ENCODE results near the gene ANXA11.
A peak's percentile ranks its signal among the peaks of the same experiment; 100 is the strongest.

ANXA11 gene

GRCh38 chr10:80171248-80171660 is 34.1 kb downstream of the ANXA11 start:
- TF ChIP-seq ZIC2 (tag by site-specific recombination; IDR thresholded peaks at IDR 0.05), result peak; percentile 77
- no peak for TF ChIP-seq PRDM4 (tag by site-specific recombination; IDR thresholded peaks at IDR 0.05)
- TF ChIP-seq ZNF670 (tag by site-specific recombination; IDR thresholded peaks at IDR 0.05; ENCODE audit: low read depth), result no peak
- ChIA-PET CTCF (interaction anchor here (0.6 kb wide), 1 partner anchor 59 kb away, joined by 3 read pairs; no protein-coding TSS in a partner anchor), POLR2A (no interaction called here)
- Histone ChIP-seq H3K27ac (ENCODE audit: extremely low read depth, low read depth, low read length) (no peak overlapping the region), H3K4me1 (ENCODE audit: control insufficient read depth, insufficient read depth, low read length) (no peaks in the 10 kb centered on the region), H3K9me3 (ENCODE audit: control insufficient read depth, insufficient read depth, low read depth, low read length) (no peaks in the 10 kb centered on the region), H3K36me3 (ENCODE audit: control insufficient read depth in 2 of 2, insufficient read depth in 1 of 2, low read length in 2 of 2) (peaks cover 0 to 44% of the 10 kb centered on the region in 2 experiments; a peak in 2 of 3 replicates), H3K4me3 (ENCODE audit: low read depth, low read length) (no peak overlapping the region)

DNA sequence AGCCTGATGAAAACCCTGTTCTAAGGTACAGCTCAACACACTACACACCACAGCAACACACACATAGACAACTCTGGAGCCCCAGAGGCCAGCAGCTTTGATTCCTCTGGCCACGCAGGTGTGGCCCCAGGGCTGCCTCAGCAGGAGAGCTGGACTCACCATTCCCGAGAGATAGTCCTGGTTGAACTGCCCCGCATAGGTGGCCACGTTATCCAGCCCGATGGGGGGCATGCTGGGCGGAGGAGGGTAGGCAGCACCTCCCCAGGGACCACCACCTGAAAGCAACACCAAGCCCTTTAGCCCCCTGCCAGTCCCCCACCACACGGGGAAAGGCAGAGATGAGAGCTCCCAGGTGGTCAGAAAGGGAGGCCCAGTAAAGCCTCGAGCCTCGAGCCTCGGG is 34.7 kb downstream of the ANXA11 start:
- TF ChIP-seq ZIC2 (tag by site-specific recombination; IDR thresholded peaks at IDR 0.05), result 0 out of 2 replicates have a peak, but pooled peaks have one; percentile 4
- no peak for TF ChIP-seq ZNF391 (tag by site-specific recombination; IDR thresholded peaks at IDR 0.05; ENCODE audit: borderline replicate concordance, low read depth)
- H3K4me1 ChIP-seq (ENCODE audit: control insufficient read depth, insufficient read depth, low read length), result no peaks in the 10 kb centered on the region
- no peak overlapping the region for H3K4me3 ChIP-seq (ENCODE audit: low read depth, low read length)
- no peaks in the 10 kb centered on the region for H3K9me3 ChIP-seq (ENCODE audit: control insufficient read depth, insufficient read depth, low read depth, low read length)
- no peak overlapping the region for H3K27ac ChIP-seq (ENCODE audit: extremely low read depth, low read depth, low read length)
- POLR2A ChIA-PET, result no interaction called here
- H3K36me3 ChIP-seq (ENCODE audit: control insufficient read depth in 2 of 2, insufficient read depth in 1 of 2, low read length in 2 of 2), result peaks cover 0 to 50% of the 10 kb centered on the region in 2 experiments; a peak in 2 of 3 replicates
- CTCF ChIA-PET, result no interaction called here

GRCh38 chr10:80170026-80170425 is 35.3 kb downstream of the ANXA11 start:
- Histone ChIP-seq H3K27ac (ENCODE audit: extremely low read depth, low read depth, low read length) (no peak overlapping the region), H3K4me1 (ENCODE audit: control insufficient read depth, insufficient read depth, low read length) (no peaks in the 10 kb centered on the region), H3K4me3 (ENCODE audit: low read depth, low read length) (no peak overlapping the region), H3K36me3 (ENCODE audit: control insufficient read depth in 2 of 2, insufficient read depth in 1 of 2, low read length in 2 of 2) (peaks cover 0 to 57% of the 10 kb centered on the region in 2 experiments; a peak in 2 of 3 replicates), H3K9me3 (ENCODE audit: control insufficient read depth, insufficient read depth, low read depth, low read length) (no peaks in the 10 kb centered on the region)
- CTCF ChIA-PET, result no interaction called here
- POLR2A ChIA-PET, result no interaction called here
- no peak for TF ChIP-seq ZNF133 (tag by site-specific recombination; IDR thresholded peaks at IDR 0.05)
- TF ChIP-seq ZNF624 (tag by site-specific recombination; IDR thresholded peaks at IDR 0.05), result no peak
- TF ChIP-seq, protein P1, sequence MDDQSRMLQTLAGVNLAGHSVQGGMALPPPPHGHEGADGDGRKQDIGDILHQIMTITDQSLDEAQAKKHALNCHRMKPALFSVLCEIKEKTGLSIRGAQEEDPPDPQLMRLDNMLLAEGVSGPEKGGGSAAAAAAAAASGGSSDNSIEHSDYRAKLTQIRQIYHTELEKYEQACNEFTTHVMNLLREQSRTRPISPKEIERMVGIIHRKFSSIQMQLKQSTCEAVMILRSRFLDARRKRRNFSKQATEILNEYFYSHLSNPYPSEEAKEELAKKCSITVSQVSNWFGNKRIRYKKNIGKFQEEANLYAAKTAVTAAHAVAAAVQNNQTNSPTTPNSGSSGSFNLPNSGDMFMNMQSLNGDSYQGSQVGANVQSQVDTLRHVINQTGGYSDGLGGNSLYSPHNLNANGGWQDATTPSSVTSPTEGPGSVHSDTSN (CRISPR knock-in tag; IDR thresholded peaks at IDR 0.05), result no peak
- TF ChIP-seq ZNF366 (tag by site-specific recombination; conservative IDR thresholded peaks at IDR 0.05), result no peak
- no peak for TF ChIP-seq ZNF660 (tag by site-specific recombination; IDR thresholded peaks at IDR 0.05)
- TF ChIP-seq, protein P2, sequence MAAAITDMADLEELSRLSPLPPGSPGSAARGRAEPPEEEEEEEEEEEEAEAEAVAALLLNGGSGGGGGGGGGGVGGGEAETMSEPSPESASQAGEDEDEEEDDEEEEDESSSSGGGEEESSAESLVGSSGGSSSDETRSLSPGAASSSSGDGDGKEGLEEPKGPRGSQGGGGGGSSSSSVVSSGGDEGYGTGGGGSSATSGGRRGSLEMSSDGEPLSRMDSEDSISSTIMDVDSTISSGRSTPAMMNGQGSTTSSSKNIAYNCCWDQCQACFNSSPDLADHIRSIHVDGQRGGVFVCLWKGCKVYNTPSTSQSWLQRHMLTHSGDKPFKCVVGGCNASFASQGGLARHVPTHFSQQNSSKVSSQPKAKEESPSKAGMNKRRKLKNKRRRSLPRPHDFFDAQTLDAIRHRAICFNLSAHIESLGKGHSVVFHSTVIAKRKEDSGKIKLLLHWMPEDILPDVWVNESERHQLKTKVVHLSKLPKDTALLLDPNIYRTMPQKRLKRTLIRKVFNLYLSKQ (tag by site-specific recombination; IDR thresholded peaks at IDR 0.05; ENCODE audit: borderline replicate concordance), result no peak
- TF ChIP-seq ZBTB7A (tag by site-specific recombination; IDR thresholded peaks at IDR 0.05; ENCODE audit: low read depth), result no peak
- no peak for TF ChIP-seq ZNF341 (tag by site-specific recombination; IDR thresholded peaks at IDR 0.05; ENCODE audit: low read depth)

All from HEK293 (cell line).